ENCODE results near the gene PIP5K1C.

DNA sequence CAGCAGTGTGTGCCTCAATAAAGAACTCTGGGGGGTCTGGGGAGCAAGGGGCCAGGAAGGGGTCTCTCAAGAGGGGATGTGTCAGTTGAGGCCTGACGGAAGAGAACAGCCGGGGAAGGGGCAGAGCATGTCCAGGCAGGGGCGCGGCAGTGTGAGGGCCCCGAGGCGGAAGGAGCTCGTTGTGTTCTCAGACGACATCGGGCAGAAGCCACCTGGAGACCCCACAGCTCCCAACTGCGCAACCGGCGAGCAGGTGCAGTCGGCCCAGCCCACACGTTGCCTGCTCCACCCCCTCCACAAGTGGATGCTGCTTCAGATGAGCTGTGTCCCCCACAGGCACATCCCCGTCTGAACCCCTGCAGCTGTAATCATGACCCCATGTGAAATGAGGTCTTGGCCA lies 78.6 kb downstream of the PIP5K1C start:
- TF ChIP-seq POLR2AphosphoS5 (IDR thresholded peaks at IDR 0.05) (no peak), RAD21 (conservative IDR thresholded peaks at IDR 0.05) (no peak), EZH2 (IDR thresholded peaks at IDR 0.05; ENCODE audit: borderline replicate concordance, insufficient read depth, low read length, poor library complexity, severe bottlenecking) (no peak)
- TF ChIP-seq, protein P1, sequence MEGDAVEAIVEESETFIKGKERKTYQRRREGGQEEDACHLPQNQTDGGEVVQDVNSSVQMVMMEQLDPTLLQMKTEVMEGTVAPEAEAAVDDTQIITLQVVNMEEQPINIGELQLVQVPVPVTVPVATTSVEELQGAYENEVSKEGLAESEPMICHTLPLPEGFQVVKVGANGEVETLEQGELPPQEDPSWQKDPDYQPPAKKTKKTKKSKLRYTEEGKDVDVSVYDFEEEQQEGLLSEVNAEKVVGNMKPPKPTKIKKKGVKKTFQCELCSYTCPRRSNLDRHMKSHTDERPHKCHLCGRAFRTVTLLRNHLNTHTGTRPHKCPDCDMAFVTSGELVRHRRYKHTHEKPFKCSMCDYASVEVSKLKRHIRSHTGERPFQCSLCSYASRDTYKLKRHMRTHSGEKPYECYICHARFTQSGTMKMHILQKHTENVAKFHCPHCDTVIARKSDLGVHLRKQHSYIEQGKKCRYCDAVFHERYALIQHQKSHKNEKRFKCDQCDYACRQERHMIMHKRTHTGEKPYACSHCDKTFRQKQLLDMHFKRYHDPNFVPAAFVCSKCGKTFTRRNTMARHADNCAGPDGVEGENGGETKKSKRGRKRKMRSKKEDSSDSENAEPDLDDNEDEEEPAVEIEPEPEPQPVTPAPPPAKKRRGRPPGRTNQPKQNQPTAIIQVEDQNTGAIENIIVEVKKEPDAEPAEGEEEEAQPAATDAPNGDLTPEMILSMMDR (IDR thresholded peaks at IDR 0.05; ENCODE audit: poor library complexity, severe bottlenecking), result no peak
- TF ChIP-seq, protein P2, sequence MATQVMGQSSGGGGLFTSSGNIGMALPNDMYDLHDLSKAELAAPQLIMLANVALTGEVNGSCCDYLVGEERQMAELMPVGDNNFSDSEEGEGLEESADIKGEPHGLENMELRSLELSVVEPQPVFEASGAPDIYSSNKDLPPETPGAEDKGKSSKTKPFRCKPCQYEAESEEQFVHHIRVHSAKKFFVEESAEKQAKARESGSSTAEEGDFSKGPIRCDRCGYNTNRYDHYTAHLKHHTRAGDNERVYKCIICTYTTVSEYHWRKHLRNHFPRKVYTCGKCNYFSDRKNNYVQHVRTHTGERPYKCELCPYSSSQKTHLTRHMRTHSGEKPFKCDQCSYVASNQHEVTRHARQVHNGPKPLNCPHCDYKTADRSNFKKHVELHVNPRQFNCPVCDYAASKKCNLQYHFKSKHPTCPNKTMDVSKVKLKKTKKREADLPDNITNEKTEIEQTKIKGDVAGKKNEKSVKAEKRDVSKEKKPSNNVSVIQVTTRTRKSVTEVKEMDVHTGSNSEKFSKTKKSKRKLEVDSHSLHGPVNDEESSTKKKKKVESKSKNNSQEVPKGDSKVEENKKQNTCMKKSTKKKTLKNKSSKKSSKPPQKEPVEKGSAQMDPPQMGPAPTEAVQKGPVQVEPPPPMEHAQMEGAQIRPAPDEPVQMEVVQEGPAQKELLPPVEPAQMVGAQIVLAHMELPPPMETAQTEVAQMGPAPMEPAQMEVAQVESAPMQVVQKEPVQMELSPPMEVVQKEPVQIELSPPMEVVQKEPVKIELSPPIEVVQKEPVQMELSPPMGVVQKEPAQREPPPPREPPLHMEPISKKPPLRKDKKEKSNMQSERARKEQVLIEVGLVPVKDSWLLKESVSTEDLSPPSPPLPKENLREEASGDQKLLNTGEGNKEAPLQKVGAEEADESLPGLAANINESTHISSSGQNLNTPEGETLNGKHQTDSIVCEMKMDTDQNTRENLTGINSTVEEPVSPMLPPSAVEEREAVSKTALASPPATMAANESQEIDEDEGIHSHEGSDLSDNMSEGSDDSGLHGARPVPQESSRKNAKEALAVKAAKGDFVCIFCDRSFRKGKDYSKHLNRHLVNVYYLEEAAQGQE (IDR thresholded peaks at IDR 0.05; ENCODE audit: borderline replicate concordance), result no peak
